Measurements from ENCODE around the gene GJC3.
"Not testable (repeated sequence)": the region's sequence is repeated elsewhere in the genome, so short reads cannot be mapped to it uniquely, and the experiment has no call there.

Gene GJC3

GRCh38 chr7:99928994-99929729, at the start of gene GJC3:
Gene GJC3, minus strand, starts transcription at chr7:99929620. Its CDS starts 0 bp downstream, at chr7:99929620.
- peak; percentile 62 for DNase-seq

DNA sequence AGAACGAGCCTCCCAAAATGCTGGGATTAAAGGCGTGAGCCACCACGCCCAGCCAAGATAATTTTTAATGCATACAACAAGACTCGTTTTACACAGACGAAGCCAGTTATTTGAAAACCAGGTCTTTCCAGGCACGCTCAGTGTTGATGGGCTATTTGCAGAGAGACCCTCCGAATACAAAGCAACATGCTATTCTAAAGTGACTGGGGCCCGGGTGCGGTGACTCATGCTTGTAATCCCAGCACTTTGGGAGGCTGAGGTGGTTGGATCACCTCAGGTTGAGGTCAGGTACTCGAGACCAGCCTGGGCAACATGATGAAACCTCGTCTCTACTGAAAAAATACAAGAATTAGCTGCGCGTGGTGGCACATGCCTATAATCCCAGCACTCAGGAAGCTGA, 47.2 kb upstream of the GJC3 start:
- DNase-seq, result no peak

- no peak for DNase-seq
Measured at GRCh38 chr7:99975782-99976521, 46.5 kb upstream of the GJC3 start, which contains the start of gene AZGP1. Gene AZGP1, minus strand, starts transcription at chr7:99976031. Its CDS starts 11 bp downstream, at chr7:99976020.

DNA sequence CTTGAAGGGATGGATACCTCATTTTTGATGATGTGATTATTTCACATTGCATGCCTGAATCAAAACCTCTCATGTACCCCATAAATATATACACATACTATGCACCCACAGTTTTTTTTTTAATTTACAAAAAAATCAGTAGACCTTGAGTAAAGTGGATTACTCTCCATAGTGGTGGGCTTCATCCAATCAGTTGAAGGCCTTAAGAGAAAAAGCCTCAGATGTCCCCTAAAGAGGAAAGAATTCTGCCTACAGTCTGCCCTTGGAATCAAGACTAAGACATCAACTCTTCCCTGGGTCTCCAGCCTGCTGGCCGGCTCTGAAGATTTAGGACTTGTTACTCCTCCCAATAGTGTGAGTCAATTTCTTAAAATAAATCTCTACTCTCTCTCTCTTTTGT, 45.3 kb upstream of the GJC3 start:
- no peak for DNase-seq

DNA sequence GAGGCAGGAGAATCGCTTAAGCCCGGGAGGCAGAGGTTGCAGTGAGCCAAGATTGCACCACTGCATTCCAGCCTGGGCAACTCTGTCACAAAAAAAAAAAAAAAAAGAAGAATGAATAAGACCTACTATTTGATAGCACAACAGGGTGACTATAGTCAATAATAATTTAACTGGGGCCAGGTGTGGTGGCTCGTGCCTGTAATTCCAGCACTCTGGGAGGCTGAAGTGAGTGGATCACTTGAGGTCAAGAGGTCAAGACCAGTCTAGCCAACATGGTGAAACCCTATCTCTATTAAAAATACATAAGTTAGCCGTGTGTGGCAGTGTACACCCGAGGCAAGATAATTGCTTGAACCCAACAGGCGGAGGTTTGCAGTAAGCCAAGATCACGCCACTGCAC, 44.4 kb upstream of the GJC3 start:
- not testable (repeated sequence) for DNase-seq

DNA sequence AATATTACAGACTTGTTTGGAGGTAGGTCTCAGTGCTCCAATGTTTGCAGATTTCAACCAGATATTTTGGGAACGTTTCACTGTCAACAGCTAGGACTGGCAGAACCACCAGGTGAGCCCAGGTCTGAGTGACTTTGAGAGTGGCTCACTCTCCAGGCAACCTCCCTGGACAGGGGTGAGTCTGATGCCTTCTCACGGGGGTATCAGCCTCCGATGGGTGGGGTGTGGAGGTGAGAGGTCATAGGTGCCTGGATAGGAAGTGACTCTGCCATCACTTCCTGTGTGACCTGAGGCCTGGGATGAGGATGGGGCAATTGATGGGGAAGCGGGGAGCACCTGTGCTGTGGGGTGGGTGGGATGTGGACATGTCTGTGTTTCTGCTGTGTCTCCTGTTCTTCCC, 41.8 kb upstream of the GJC3 start:
- DNase-seq, result no peak

DNA sequence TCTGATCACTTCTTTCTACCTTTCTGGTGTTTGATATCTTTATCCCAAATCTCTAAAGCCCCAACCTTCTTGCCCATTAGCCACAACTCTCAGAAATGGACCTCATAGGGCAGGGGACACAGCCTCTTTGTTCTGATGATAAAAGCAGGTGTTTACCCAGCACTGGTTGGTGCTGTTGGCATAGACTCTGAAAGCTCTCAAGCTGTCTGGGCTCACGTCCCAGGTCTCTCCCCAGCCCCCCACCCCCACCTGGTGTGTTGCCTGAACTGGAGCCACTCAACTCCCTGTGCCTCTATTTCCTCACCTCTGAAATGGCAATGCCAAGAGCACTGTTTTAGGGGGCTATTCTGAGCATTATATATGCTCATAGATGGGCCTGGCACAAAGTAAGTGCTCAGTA, 40.4 kb upstream of the GJC3 start:
- DNase-seq, result not testable (repeated sequence)

DNA sequence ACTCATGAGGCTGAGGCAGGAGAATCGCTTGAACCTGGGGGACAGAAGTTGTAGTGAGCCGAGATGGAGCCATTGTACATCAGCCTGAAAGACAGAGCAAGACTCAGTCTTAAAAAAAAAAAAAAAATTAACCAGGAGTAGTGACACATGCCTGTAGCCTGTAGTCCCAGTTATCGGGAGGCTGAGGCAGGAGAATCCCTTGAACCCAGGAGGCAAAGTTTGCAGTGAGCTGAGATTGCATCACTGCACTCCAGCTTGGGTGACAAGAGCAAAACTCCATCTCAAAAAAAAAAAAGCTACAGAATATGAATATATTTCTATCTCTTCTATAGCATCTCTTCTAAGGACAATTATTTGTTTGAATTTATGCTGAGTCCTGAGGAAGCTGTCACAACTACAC, 39.9 kb upstream of the GJC3 start:
- DNase-seq, result no peak

- DNase-seq, result no peak
Measured at GRCh38 chr7:99958564-99959227, 29.3 kb upstream of the GJC3 start.

DNA sequence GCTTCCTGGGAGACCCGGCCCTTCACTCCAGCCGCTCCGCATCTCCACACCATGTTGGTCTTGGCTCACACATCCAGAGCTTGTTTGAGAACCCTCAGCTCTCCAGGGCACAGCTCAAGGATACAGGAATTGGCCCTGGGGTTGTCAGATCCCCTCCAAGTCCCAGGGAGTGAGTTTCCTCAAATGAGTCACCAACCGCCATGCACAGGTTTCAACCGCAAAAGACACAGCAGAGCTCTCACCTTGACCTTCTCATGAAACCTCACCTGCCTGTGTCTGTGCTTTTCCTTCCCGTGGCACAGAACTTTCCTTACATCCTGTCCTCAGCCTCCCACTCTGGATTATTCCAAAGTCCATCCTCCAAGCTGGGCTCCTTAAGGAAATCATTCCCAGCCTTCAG, 25.8 kb upstream of the GJC3 start:
- DNase-seq, result no peak

DNA sequence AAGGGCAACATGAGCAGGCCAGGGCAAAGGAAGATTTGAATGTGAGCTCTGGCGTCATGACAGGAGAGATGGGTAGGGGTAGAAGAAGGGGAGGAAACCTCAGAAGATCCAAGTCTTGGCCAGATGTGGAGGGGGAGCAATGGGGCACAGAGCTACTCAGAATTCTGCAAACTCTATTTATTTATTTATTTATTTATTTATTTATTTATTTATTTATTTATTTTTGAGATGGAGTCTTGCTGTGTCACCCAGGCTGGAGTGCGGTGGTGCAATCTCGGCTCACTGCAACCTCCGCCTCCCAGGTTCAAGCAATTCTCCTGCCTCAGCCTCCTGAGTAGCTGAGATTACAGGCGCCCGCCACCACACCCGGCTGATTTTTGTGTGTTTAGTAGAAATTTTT, 25.2 kb upstream of the GJC3 start:
- DNase-seq, result not testable (repeated sequence)

DNA sequence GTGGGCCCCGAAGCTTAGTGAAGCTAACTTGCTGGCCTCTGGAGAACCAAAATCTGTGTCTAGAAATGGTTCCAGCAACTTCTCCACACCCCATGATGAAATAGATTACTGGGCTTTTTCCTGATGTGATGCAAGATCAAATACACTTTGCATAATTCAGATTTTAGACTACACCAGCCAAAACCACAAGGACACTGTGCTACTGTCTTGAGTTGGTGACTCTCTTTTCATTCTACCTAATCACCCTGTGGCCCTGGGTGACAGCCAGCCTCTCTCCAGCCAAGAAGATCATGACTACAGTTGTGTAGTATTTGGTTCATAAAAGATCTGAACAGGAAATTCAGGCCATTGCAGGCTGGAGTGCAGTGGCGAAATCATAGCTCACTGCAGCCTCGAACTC, 24.2 kb upstream of the GJC3 start:
- no peak for DNase-seq

DNA sequence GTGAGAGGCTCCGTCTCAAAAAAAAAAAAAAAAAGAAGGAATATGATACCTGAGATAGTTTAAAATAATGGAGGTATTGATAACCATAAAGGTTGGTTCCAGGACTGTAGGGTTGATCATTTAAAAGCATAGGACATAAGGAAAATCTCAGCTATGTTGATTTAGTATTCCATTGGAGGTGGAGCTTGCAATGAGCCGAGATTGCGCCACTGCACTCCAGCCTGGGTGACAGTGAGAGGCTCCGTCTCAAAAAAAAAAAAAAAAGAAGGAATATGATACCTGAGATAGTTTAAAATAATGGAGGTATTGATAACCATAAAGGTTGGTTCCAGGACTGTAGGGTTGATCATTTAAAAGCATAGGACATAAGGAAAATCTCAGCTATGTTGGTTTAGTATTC, 23.2 kb upstream of the GJC3 start:
- not testable (repeated sequence) for DNase-seq

DNA sequence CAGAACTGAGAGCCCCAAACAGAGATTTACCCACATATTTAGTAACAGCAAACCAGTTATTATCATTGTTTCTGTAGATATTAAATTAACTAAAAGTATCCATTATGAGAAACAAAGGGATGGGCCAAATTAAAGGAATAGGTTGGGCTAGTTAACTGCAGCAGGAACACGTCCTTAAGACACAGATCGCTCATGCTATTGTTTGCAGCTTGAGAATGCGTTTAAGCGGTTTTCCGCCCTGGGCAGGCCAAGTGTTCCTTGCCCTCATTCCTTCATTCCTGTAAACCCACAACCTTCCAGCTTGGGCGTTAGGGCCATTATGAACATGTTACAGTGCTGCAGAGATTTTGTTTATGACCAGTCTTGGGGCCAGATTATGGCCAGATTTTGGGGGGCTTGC, 21.4 kb upstream of the GJC3 start:
- not testable (repeated sequence) for DNase-seq

DNA sequence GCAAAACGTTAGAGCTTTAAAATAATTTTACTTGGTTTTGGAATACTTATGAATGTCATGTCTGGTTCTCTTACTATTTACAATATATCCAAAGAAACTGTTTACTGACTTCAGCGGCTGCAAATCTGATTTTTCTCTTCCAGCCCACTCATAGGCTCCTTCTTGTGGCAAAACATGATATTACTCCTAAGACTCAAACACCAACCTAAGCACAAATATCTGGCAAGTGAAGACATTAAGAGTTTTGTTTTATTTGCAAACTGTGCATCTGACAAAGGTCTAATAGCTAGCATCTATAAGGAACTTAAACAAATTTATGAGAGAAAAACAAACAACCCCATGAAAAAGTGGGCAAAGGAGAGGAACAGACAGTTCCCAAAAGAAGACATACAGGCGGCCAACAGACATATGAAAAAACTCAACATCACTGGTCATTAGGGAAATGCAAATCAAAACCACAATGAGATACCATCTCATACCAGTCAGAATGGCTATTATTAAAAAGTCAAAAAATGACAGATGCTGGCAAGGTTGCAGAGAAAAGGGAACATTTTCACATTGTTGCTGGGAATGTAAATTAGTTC, 20.3 kb upstream of the GJC3 start:
- no peak for DNase-seq

DNA sequence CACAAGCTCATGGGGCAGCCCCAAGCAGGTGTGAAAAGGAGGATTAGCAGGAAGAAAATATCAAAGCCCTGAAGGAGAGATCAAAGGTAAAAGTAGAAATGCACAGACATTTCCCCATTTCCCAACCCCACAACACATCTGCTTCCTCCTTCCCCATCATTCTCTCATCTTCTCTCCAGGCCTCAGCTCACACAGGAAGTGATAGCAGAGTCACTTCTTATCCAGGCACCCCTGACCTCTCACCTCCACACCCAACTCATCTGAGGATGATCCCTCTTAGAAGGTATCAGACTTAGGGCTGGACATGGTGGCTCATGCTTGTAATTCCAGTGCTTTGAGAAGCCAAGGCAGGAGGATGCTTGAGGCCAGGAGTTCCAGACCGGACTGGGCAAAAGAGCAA, 18.2 kb upstream of the GJC3 start:
- no peak for DNase-seq

- DNase-seq, result no peak
Measured at GRCh38 chr7:99944497-99945070, 15.2 kb upstream of the GJC3 start.

DNA sequence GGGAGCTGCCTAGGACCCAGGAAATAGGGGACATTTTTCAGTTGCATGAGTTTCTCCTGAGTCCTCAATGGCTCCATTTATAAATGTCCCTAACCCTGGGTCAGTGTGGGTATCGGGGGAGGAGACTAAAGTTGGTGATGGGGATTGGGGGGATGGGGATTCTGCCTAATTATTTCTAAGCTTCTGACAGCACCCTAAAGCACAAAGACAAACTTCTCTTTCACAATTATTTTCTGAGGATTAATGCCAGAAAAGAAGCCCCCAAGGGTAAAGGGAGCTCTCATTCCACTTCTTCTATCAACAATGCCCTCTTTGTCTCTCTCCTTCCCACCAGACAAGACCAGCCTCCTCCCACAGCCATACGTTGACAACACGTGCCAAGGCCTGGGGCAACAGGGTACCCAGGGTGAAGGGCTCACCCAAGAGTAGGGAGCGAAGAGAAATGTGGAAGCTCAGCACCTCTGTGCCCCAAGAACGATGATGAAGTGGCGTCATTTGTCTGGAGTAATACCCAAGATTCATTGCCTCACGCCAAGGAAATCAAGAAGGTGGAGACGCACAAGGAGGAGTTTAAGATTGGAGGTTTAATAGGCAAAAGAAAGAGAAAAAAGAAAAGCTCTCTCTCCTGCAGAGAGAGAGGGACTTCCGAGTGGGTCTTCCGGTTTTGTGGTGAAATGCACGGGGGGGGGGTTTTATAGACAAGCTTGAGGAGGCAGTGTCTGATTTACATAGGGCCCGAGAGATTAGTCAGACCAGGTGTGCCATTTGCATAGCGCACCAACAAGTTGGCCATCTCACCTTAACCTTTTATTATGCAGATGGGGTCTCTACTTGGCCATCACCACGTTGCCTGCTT, 14.4 kb upstream of the GJC3 start:
- no peak for DNase-seq

DNA sequence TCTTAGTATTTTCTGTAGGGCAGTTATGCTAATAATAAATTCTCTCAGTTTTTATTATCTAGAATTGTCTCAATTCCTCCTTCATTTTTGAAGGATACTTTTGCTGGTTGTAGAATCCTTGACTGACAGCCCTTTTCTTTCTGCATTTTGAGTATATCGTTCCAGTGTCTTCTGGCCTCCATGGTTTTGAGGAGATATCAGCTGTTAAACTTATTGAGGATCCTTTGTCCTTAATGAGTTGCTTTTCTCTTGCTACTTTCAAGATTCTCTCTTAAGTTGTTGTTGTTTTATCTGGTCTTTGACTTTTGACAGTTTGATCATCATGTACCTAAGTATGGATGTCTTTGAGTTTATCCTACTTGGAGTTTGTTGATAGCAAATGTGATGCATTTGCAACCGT, 8.9 kb upstream of the GJC3 start:
- DNase-seq, result no peak

DNA sequence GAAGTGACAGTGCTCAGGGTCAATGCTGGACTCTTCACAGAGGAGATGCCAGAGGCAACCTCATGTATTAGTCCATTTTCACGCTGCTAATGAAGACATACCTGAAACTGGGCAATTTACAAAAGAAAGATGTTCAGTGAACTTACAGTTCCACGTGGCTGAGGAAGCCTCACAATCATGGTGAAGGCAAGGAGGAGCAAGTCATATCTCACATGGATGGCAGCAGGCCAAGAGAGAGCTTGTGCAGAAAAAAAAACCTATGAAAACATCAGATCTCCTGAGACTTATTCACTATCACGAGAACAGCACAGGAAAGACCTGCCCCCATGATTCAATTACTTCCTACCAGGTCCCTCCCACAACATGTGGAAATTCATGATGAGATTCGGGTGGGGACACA, 5.6 kb upstream of the GJC3 start:
- DNase-seq, result not testable (repeated sequence)

- DNase-seq, result no peak
Measured at GRCh38 chr7:99930376-99930775, 956 bp upstream of the GJC3 start.

DNA sequence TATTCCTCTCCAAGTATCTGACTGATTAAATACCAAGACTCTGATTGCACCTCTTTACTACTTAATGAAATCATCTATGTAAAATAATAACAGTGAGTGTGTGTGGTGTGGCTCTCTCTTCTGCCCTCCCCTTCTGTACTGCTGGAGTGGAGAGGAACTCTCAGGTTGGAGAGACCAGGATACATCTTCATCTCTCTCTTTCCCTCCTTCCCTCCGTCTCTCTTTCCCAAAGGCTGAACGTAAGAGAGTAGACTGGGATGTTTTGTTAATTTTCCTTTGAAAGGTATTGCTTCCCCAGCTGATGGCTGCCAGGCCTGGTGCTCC, 272 bp upstream of the GJC3 start:
- DNase-seq, result no peak
